HuH-7 (cell line): ENCODE data around the gene ERCC2.

Experiments used
- DNase-seq: peaks from one replicate; pipeline ENCODE4 v3.0.0; 2011; ENCODE audit warnings: low spot score

ERCC2 gene

DNA sequence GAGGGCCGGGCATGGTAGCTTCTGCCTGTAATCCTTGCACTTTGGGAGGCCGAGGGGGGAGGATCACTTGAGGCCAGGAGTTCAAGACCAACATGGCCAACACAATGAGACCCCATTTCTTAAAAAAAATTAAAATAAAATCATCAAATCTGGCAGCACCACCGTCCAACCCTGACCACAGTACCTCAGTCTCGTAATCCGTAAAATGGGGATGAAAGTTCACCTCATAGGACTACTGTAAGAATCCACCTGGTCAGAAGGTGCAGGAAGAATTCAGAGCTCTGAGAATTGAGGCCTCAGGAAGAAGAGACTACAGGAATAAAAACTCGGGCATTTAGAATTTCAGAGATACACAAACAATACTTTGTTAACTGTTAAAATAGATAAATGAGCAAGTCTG, 31.4 kb upstream of the ERCC2 start:
- DNase-seq = no peak

DNA sequence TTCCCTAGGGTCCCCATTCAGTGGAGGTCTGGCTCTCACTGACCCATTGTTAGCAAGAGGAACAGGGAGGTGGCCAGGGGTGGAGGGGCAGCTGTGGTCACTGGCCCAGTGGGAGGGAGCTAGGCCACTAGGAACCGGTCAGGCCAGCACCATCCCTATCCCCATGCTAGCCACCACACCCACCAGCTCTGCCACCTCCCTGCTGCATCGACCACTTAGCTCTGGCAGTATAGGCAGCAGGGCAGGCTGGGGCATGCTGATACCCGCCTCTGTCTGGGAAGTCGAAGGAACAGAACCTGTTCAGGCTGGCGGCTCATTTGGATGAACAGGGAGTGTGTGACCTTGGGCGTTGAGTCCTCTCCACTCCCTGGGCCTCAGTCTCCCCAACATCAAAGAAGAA, 29.8 kb upstream of the ERCC2 start:
- no peak for DNase-seq

DNA sequence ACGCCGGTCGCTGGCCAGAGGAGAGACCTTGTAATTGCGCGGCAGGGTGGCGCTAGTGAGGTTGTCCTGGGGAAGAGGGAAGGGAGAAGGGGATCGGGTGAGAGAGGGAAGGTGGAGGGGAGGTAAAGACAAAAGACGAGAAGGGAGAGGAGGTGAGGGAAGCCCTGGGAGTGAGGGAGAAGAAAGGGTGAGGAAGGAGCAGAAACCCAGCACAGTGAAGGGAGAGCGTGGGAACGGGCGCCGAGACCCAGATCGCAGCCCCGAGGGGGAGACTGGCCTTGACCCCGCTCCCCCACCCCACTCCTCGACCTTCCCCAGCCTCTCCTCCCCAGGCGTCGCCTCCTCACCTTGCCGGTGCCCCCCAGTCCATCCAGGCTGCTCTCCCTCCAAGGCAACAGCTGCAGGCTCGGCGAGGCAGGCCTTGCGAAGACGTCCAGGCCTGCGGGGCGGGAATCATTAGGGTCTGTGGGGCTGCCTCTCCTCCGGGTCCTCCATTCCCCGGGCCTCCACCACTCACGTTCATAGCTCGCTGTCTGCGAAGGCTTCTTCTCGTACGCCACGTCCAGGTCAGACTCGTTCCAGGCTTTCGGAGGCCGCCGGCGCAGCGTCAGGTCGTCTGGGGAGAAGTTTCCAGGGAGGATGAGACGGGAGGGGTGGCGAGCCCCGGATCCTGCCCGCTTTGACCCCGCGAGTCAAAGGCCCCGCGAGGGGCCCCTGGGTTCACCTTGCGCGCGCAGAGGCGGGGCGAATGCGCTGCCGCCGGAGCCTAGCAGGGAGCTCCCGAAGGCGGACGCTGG, 25.6 kb upstream of the ERCC2 start:
- no peak for DNase-seq

DNA sequence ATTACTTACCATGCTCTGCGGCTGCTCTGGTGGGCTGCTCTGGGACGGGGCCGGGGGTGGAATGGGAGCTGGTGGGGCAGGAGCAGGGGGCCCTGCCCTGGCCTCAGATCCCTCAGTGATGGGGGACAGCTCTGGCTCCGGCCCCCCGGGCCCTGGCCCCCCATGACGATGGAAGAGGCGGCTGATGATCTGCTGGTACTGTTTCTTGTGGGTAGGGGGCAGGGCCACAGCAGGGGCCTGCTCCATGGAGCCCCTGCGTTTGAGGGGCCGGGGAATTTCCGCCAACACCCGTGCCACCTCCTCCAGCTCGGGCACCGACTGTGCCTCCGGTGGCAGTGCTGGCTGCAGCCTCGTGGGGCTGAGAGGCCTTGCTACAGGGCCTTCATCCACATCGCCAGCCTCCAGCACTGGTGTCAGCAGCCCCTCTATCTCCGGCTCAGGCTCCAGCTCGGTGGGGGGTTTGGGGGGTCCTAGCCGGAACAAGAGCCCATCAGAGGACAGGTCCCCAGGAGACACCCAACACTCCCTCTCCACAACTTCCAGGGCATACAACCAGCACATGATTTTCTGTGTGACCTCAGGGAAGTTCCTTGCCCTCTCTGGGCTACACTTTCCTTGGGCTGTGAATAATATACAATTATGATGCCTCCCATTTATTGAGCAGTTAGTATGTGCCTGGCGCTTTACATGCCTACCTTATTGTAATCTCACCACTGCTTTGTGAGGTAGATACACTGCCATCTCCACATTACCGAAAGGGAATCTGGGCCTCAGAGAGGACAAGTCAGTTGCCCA, 21.7 kb upstream of the ERCC2 start:
- DNase-seq = no peak

DNA sequence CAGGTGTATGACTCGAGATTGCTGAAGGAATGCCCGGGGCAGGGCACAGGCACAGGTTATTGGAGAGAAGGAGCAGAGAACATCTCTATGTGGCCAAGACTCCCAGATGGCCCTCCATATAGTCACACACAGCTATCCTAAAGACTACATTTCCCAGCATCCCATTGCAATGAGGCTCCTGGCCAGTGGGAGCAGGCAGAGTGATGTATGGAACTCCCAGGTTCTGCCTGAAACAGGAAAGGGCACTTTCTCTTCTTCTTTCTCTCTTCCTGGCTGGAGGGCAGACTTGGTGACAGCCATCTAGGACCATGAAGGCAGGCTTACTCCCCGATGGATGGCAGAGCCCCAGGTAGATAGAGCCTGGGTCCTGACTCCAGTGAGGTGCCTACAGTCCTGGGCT, 21.0 kb upstream of the ERCC2 start:
- peak; percentile 44 for DNase-seq

DNA sequence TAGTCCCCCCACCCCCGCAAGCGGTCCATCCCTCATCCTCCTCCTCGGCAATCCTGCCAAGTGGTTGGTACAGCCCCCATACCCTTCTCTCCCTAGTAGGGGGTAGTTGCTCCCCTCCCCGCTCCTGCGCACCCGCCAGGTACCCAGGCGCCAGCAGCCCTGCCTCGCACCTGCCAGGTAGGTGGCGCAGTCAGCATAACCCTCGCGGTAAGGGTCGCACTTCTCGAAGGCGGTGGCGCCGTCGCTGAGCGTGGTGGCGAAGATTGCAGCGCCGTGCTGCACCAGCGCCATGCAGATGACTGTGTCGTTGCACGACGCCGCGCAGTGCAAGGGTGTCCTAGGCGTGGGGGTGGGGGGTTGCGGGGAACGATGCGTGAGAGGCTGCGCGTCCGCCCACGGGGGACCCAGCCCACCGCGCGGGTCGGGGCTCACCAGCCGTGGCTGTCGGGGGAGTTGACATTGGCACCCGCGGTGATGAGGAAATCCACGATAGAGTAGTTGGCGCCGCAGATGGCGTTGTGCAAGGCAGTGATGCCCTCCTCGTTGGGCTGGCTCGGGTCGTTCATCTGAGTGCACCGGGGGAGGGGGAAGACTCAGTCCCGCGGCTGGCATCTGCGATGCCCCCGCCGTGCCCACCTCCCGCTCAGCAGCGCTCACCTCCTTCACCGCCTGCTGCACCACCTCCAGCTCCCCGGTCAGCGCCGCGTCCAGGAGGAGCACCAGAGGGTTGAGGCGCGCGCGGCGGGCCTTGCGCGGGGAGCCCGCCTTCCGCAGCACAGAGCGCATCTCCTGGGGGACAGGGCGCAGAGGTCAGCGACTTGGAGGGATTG, 15.2 kb upstream of the ERCC2 start:
- DNase-seq = no peak

DNA sequence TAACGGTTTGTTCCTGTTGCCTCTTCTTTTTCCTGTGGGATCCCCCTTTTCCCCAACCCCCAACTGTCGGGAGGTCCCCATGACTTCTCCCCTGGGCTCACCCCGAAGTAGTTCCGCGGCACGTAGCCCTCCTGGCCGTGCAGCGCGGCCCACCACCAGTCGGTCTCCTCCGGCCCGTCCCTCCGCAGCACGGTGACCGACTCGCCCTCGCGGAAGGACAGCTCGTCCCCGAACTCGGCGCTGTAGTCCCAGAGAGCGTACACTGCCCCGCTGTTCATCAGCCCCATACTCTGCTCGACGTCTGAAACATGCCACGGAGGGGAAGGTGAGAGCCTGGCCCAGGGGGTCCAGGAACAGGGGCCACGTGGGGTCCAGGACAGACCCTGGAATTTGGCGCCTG, 12.1 kb upstream of the ERCC2 start:
- DNase-seq = no peak

DNA sequence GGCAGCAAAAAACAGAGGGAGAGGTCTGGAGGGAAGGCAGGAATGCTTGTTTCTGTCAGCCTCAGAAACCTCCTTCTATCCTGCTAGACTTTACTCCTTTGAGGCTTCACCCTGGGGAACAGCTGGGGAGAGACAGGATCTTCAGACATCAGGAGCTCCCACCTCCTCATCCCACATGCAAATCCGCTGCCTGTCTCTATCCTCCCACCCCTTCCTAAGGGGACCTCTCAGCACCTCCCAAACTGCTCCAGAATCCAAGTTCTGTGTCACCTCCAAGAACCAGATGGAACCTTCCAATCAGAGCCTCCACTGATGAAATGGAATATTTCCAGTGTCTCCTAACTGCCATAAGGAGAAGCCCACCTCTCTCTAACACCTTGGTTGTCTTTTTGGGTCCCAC, 9.7 kb upstream of the ERCC2 start:
- no peak for DNase-seq

DNA sequence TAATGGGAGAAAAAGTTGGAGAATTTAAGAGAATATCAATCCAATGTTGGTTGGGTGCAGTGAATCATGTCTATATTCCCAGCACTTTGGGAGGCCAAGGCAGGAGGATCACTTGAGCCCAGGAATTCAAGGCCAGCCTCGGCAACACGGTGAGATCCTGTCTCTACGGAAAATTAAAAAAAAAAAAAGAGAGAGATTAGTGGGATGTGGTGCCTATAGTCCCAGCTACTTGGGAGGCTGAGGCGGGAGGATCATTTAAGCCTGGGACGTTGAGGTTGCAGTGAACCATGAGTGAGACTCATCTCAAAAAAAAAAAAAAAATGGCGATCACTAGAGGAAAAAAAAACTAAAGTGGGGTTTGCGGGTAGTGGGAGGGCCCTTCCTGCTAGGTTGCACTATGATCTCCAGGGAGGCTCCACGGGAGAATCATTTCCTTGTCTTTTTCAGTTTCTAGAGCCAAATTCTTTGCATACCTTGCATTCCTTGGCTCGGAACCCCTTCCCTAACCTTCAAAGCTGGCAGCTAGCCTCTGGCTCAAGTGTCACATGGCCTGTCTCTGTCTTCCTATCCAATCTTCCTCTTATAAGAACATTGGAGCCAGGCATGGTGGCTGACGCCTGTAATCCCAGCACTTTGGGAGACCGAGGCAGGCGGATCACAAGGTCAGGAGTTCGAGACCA, 5.8 kb upstream of the ERCC2 start:
- DNase-seq = peak; percentile 65

DNA sequence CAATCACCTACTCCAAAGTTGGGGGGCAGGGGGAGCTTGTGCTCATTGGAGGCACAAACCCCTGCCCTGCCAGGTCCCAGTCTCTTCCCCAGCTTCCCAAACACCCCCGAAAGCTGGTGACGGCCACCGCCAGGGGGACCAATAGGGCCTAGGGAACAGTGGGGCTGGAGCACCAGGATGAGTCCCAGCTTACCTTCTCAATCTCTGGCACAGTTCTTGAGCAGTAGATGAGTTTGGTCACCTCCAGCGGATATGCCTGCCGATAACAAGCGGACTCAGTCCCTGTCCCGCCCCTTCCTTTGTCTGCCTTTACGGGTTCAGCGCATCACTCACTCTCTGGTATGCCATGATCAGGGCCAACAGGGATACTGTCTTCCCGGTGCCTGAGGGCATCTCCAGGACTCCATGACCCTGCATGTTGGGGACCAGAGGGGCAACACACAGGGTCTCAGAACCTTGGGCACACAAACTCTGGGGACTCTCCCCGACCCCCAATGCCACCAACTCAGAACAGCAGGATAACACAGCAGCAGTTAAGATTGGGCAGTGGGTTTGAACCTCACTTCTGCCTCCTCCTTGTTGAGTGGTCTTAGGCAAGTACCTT, 1.5 kb downstream of the ERCC2 start:
- no peak for DNase-seq

DNA sequence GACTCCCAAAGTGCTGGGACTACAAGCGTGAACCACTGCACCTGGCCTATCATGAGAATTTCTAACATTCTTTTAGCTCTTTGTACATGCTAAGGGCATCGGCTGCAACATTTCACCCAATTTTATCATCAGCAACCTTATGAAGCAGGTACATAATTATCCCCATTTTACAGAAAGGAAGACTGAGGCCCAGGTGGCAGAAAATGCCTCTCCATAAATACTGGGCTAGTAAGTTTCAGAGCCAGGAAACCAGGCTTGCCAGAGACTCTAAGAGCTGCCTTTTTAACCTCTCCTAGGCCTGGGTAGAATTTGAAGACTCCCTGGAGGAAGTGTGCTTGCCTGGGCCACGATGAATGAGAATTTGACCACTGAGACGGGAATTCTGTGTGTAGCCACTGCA, 2.2 kb downstream of the ERCC2 start:
- no peak for DNase-seq

DNA sequence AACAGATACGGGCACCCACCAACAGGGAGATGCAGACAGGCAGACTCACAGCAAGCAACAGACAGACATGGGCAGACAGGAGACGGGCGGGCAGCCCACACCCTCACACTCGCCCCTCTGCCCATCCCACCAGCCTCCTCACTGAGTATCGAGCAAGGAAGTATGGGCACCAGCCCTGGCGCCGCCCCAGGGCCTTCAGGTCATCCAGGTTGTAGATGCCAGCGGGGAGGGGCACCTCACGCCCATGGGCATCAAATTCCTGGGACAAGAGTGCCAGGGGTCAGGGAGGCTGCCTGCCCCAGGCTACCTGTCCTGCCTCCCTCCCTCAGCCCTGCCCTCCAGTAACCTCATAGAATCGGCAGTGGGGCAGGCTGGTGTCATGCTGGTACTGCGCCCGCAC, 5.7 kb downstream of the ERCC2 start:
- no peak for DNase-seq

DNA sequence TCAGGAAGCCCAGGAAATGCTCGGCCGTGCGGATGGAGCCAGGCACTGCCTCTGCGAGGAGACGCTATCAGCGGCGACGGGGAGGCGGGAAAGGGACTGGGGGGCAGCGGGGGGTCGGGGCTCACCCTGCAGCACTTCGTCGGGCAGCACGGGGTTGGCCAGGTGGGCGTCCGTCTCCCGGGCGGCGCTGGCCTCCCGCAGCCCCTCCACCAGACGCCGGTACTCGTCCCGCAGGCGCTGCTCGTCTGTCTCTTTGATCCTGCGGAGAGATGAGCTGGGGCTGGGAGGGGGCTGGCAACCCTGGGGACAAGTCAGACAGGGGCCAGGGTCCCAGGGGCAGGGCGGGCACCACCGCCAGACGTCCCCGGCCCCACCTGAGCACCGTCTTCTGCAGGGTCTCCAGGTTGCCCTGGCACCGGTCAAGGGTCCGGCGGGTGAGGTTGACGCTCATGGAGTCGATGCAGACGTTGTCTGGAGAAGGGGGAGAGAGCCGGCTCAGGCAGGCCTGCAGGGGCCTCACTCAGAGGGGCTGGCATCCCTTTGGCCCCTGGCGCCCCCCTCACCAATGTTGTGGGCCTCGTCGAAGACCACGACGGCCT, 6.4 kb downstream of the ERCC2 start:
- DNase-seq = no peak

DNA sequence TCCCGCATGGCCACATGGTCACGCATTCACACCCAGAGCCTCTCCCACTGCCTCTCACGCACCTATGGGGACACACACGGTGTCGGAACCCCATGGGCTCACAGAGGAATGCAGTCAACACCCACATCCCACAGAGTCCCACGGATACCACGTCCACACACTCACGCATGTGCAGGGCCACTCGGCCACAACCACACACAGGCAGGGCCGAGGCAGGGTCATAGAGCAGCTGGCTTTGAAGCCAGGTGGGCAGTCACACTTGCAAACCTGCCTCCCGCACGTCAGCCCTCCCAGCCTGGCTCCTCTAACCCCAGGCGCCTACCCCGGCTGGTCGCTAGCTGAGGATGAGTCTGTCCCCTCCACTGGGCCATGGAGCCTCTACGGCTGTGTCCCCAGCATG, 8.1 kb downstream of the ERCC2 start:
- DNase-seq = no peak

DNA sequence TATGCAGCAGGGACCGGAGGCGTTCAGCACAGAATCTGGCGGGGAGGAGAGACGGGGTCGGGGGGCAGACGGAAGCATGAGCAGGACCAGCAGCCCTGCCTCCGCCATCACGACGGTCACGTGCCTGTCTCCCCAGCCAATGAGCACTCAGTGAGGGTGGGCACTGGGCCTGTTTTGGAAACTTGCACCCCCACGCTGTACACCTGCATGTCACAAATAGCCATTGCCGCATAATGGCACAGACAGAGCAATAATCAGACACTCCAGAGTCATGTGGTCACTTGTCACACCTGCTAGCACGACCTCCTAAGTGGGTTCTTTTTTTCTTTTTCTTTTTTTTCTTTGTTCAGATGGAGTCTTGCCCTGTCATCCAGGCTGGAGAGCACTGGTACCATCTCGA, 8.8 kb downstream of the ERCC2 start:
- DNase-seq = no peak

DNA sequence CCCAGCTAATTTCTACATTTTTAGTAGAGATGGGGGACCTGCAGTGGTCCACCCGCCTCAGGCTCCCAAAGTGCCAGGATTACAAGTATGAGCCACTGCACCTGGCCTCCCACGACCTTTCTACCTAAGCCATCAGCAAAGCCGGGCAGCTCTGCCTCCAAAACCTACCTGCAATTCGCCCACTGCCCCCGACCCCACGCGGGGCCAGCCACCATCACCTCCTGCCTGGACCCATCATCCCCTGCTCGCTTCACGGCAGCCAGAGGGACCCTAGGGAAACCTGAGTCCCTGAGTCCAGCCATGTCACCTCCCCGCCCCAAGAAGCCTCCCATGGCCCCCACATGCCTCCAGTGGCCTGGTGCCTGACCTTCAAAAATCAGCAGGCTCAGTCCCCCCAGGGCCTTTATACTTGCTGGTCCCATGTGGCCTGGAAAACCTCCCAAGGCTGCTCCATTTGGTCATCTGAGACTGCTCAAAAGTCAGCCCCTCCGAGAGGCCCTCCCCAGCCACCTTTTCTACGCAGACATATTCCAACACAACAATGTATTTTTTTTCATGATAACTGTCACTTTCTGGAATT, 12.1 kb downstream of the ERCC2 start:
- no peak for DNase-seq

DNA sequence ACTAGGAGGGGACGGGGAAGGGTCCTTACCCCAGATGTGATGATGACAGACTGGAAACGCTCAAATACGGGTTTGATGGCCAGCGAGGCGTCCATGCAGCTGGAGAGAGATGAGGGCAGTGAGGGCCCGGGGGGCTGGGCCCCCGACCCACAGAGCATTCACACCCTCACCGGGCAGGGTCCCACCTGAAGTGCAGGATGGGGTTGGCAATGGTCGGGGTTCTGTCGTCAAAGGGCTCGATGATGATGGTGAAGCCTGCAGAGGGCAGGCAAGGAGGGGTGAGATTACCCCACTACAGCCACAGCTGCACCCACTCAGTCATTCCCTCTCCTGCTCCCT, 13.0 kb downstream of the ERCC2 start:
- DNase-seq = no peak

DNA sequence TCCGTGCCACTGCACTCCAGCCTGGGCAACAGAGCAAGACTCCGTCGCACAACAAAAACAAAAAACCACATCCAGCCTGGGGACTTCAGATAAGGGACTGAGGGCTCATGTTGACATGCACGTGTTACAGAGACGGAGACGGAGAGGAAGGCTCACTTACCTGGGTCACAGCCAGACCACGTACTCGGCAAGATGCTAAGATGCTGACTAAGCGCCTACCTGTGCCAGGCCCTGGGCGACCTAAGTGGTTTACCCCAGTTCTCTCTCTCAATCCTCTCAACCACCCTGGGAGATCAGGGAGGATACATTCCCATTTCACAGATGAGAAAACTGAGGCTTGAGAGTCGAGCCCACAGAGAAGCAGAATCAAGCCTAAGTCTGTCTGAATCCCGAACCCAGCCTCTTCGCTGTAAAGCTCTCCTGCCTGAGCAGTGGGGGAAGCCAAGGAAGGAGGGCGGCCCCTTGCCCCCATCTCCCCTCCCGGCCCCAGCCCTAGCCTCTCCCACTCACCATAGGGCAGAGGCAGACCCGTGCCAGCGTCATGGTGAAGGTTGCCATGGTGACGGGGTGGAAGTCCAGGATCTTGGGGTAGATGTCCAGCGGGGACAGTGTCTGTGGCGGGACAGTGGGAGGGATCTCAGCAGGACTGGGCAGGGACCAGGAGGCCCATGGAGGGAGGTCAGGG, 13.5 kb downstream of the ERCC2 start:
- DNase-seq = no peak

DNA sequence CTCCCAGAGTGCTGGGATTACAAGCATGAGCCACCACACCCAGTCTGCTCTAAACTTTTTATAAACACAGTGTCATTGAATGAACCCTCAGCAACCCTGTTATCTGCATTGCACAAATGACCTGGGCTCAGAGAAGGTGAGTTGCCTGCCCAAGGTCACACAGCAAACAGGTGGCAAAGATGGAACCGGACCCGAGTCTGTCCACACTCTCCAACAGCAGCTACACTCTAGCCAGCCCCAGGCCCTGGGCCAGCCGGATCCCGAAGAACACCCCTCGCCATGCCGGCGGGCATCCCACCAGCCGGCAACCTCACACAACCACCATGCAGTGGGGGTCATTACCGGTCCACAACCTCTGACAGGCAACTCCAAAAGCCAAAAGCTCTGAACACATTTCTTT, 14.5 kb downstream of the ERCC2 start:
- DNase-seq = no peak

DNA sequence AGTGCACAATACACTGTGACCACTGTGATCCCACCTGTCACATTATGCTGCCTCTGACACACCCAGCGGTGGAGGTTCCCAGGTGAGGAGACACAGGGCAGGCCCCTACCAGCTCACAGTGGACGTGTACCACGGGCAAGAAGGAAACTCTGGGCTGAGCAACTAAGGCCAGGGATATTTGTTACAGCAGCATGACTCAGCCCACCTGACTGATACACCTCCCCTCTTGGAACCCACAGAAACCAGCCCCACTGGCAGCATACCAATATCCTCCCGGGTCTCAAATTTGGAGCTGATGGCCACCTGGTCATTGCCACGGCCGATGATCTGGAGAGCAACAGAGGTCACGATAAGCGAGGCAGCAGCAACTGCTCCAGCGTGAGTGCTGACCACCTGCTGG, 15.0 kb downstream of the ERCC2 start:
- DNase-seq = no peak
